Measurements from ENCODE around the gene TMEM37. TPM values are rescaled to one million over a fixed set of nuclear protein-coding genes. Genes with fewer than 3 reads are reported as not detected.

The TMEM37 gene
- total and polyA plus RNA-seq, 2 of the 13 experiments (the other 11 are each of a cell fraction or from before 2014, with no cell fraction given): 37.7 to 115 TPM

- TF ChIP-seq ZBTB40 (IDR thresholded peaks at IDR 0.05): no peak
- no peak for TF ChIP-seq ZBTB40 (CRISPR knock-in tag; IDR thresholded peaks at IDR 0.05)
- peak; percentile 98 for TF ChIP-seq TBL1XR1 (IDR thresholded peaks at IDR 0.05; ENCODE audit: borderline replicate concordance, low read length, partially characterized antibody)
- TF ChIP-seq FOXK2 (IDR thresholded peaks at IDR 0.05): peak; percentile 68
- TF ChIP-seq ZZZ3 (CRISPR knock-in tag; IDR thresholded peaks at IDR 0.05; ENCODE audit: borderline replicate concordance): peak; percentile 60; the same call in 1 of the 2 replicates
- TF ChIP-seq RORA (CRISPR knock-in tag; IDR thresholded peaks at IDR 0.05): no peak
- TF ChIP-seq TEAD3 (CRISPR knock-in tag; optimal IDR thresholded peaks at IDR 0.05; ENCODE audit: borderline replicate concordance): peak; percentile 81
- peak; percentile 84 for TF ChIP-seq ASH2L (IDR thresholded peaks at IDR 0.05; ENCODE audit: insufficient read length, low read depth, low read length)
- no peak for TF ChIP-seq NR3C1 (CRISPR knock-in tag; IDR thresholded peaks at IDR 0.05)
- no peak for TF ChIP-seq ZSCAN5A (CRISPR knock-in tag; IDR thresholded peaks at IDR 0.05; ENCODE audit: borderline replicate concordance)
- no peak for TF ChIP-seq HNRNPLL (IDR thresholded peaks at IDR 0.05; ENCODE audit: low read depth, low read length, poor library complexity, severe bottlenecking)
- TF ChIP-seq FOXP4 (CRISPR knock-in tag; IDR thresholded peaks at IDR 0.05): peak; percentile 94
- peak; percentile 39; the same call in 1 of the 2 replicates for TF ChIP-seq ZNF746 (CRISPR knock-in tag; IDR thresholded peaks at IDR 0.05)
- no peak for TF ChIP-seq ZNF552 (CRISPR knock-in tag; IDR thresholded peaks at IDR 0.05; ENCODE audit: borderline replicate concordance)
- no peak for TF ChIP-seq TP53 (CRISPR knock-in tag; conservative IDR thresholded peaks at IDR 0.05)
- 0 out of 2 replicates have a peak, but pooled peaks have one; percentile 39 for TF ChIP-seq TBX3 (IDR thresholded peaks at IDR 0.05; ENCODE audit: borderline replicate concordance)
- TF ChIP-seq ZNF468 (CRISPR knock-in tag; IDR thresholded peaks at IDR 0.05): no peak
Observed at GRCh38 chr2:119425620-119426395, 5.8 kb upstream of the TMEM37 start (continued).

All from HepG2 (cell line).